ENCODE measurements around the gene SRL.

DNA sequence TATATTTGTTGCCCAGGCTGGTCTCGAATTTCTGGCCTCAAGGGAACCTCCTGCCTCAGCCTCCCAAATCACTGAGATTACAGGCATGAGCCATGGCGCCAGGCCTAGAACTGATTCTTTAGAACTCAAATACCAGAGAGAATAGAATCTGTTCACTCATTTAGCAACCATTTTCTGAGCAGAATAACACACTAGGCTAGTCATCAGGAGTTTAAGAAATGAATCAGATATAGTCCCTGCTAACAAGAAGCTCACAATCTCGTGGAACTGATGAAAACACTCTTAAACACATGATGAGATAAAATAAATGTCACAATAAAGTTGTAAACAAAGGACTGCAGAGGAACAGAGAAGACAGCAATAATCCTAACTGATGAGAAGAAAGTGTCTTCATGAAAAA is 69.8 kb downstream of the SRL start:
- TF ChIP-seq, protein P1, sequence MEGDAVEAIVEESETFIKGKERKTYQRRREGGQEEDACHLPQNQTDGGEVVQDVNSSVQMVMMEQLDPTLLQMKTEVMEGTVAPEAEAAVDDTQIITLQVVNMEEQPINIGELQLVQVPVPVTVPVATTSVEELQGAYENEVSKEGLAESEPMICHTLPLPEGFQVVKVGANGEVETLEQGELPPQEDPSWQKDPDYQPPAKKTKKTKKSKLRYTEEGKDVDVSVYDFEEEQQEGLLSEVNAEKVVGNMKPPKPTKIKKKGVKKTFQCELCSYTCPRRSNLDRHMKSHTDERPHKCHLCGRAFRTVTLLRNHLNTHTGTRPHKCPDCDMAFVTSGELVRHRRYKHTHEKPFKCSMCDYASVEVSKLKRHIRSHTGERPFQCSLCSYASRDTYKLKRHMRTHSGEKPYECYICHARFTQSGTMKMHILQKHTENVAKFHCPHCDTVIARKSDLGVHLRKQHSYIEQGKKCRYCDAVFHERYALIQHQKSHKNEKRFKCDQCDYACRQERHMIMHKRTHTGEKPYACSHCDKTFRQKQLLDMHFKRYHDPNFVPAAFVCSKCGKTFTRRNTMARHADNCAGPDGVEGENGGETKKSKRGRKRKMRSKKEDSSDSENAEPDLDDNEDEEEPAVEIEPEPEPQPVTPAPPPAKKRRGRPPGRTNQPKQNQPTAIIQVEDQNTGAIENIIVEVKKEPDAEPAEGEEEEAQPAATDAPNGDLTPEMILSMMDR (IDR thresholded peaks at IDR 0.05): no peak
- TF ChIP-seq POLR2A (IDR thresholded peaks at IDR 0.05): no peak

Measured in body of pancreas (tissue), 4 donors.